A673 (cell line): ENCODE measurements around the gene CLEC12A. TPM values are rescaled to one million over a fixed set of nuclear protein-coding genes. Genes with fewer than 3 reads are reported as not detected.
"Not testable (repeated sequence)": the region's sequence is repeated elsewhere in the genome, so short reads cannot be mapped to it uniquely, and the experiment has no call there.

Source experiments
- BruUV-seq: library from RNA; stranded (reverse); fragments of 400-500 nt; replicated peaks from 2 replicates; lab custom pipeline; 2021; lab: Mats Ljungman, UMichigan
- CTCF ChIA-PET: fragments of 300-600 bp; sonication (Branson Sonifier 250); formaldehyde crosslinking; loops from one replicate; lab custom pipeline; 2022; ENCODE audit warnings: antibody characterized with exemption; lab: Charles Lee
- POLR2A ChIA-PET: fragments of 300-600 bp; sonication (Branson Sonifier 250); formaldehyde crosslinking; loops from one replicate; lab custom pipeline; 2022; ENCODE audit warnings: antibody characterized with exemption; ENCODE audit not compliant: low non-redundant PET; lab: Charles Lee
- DNase-seq: peaks from one replicate; pipeline ENCODE4 v3.0.0-alpha.2; 2015; ENCODE audit warnings: low spot score
- H3K27ac ChIP-seq: fragments of 200-600 bp; sonication (generic); 2 replicates; pipeline ENCODE4 v1.5.1; 2016; ENCODE audit warnings: mixed run types, low read depth, mild to moderate bottlenecking, mixed read lengths, antibody characterized with exemption, low read length; ENCODE audit not compliant: poor library complexity, severe bottlenecking
- H3K27me3 ChIP-seq: fragments of 200-600 bp; sonication (generic); replicated peaks from 2 replicates; pipeline ENCODE4 v1.6.1; 2017; ENCODE audit warnings: mixed run types, low read depth, mild to moderate bottlenecking, mixed read lengths, antibody characterized with exemption, low read length; ENCODE audit not compliant: insufficient read depth, poor library complexity
- H3K36me3 ChIP-seq: fragments of 200-600 bp; sonication (generic); 2 replicates; pipeline ENCODE4 v1.6.1; 2016; ENCODE audit warnings: mixed run types, mild to moderate bottlenecking, mixed read lengths, antibody characterized with exemption, low read length; ENCODE audit not compliant: insufficient read depth, poor library complexity, severe bottlenecking
- H3K4me1 ChIP-seq: fragments of 200-600 bp; sonication (generic); 2 replicates; pipeline ENCODE4 v1.6.1; 2017; ENCODE audit warnings: mixed run types, mild to moderate bottlenecking, mixed read lengths, antibody characterized with exemption, low read length; ENCODE audit not compliant: insufficient read depth, poor library complexity, severe bottlenecking
- H3K4me3 ChIP-seq: fragments of 200-600 bp; sonication (generic); 2 replicates; pipeline ENCODE4 v1.5.1; 2016; ENCODE audit warnings: low read depth, mixed run types, mild to moderate bottlenecking, mixed read lengths, low read length; ENCODE audit not compliant: poor library complexity, severe bottlenecking
- H3K9me3 ChIP-seq: fragments of 200-600 bp; sonication (generic); 2 replicates; pipeline ENCODE4 v1.6.1; 2016; ENCODE audit warnings: mixed run types, low read depth, mild to moderate bottlenecking, mixed read lengths, antibody characterized with exemption, low read length; ENCODE audit not compliant: poor library complexity, severe bottlenecking
- EZH2 ChIP-seq: fragments of 200-600 bp; sonication (generic); IDR thresholded peaks from 2 replicates; pipeline ENCODE4 v1.6.1; 2017; ENCODE audit warnings: borderline replicate concordance, low read depth, mild to moderate bottlenecking, mixed read lengths, antibody characterized with exemption, low read length; ENCODE audit not compliant: poor library complexity, severe bottlenecking
- intact Hi-C: fragments of 100-400 bp; cut with micrococcal nuclease; formaldehyde crosslinking; loops from one replicate; pipeline ENCODE4 v1.10.0; 2022; ENCODE audit not compliant: unreplicated experiment
- total RNA-seq: library from RNA; stranded (reverse); gene quantifications from 2 replicates; pipeline ENCODE4 v1.2.3, GENCODE V29; 2021
- TF ChIP-seq, protein P1 (sequence below): fragments of 300-800, 200-600 bp; sonication (generic); conservative IDR thresholded peaks from 2 replicates; pipeline ENCODE4 v1.5.1; 2017; ENCODE audit warnings: low read depth, mild to moderate bottlenecking, antibody characterized with exemption, low read length, moderate library complexity, mixed read lengths

The CLEC12A gene
- total RNA-seq, 1 experiment from 2014 or later: not detected

DNA sequence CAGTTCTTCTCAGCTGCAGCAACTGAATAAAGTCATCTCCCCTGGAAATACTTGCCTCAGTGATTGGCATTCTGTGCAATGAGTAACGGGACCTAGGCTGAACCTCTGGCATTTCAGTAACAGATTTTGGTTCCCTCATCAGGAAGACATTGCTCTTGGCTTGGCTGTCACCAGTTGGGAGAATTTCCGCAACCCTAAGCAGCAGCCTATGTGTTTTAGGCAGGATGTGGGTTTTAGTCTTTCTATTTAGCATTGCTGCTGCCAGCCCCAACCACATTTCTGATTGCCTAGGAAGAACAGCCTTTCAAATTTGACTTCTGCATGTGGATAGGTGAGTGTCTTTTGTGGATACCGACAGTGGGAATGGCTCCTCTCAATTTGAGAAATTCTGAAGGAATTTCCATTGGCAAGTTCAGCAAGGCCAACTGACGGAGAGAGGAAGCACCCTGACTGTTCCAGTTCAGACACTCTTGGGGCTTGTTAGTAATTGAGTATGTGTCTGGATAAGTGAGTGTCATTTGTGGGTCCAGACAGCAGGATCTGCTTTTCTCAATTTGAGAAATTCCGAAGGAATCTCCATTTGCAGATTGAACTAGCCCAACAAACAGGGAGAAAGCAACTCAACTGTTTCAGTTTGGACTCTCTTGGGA, 20.1 kb upstream of the CLEC12A start:
- no peaks in the 10 kb centered on the region for H3K4me1 ChIP-seq
- no peaks in the 10 kb centered on the region for H3K36me3 ChIP-seq
- CTCF ChIA-PET: no interaction called here
- H3K4me3 ChIP-seq: no peak overlapping the region
- no peak for DNase-seq
- H3K27me3 ChIP-seq: peaks cover 47% of the 10 kb centered on the region
- H3K27ac ChIP-seq: no peak overlapping the region
- POLR2A ChIA-PET: no interaction called here
- intact Hi-C loops: no loop called here
- TF ChIP-seq, protein P1, sequence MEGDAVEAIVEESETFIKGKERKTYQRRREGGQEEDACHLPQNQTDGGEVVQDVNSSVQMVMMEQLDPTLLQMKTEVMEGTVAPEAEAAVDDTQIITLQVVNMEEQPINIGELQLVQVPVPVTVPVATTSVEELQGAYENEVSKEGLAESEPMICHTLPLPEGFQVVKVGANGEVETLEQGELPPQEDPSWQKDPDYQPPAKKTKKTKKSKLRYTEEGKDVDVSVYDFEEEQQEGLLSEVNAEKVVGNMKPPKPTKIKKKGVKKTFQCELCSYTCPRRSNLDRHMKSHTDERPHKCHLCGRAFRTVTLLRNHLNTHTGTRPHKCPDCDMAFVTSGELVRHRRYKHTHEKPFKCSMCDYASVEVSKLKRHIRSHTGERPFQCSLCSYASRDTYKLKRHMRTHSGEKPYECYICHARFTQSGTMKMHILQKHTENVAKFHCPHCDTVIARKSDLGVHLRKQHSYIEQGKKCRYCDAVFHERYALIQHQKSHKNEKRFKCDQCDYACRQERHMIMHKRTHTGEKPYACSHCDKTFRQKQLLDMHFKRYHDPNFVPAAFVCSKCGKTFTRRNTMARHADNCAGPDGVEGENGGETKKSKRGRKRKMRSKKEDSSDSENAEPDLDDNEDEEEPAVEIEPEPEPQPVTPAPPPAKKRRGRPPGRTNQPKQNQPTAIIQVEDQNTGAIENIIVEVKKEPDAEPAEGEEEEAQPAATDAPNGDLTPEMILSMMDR: no peak
- TF ChIP-seq EZH2: no peak
- H3K9me3 ChIP-seq: no peaks in the 10 kb centered on the region
- BruUV-seq: no TSS peak

GRCh38 chr12:9952954-9953729, 18.1 kb upstream of the CLEC12A start:
- CTCF ChIA-PET, H3K4me1 ChIP-seq, H3K9me3 ChIP-seq, POLR2A ChIA-PET, DNase-seq, BruUV-seq, H3K36me3 ChIP-seq, intact Hi-C loops, H3K4me3 ChIP-seq, H3K27ac ChIP-seq: not testable (repeated sequence)
- peaks cover 36% of the 10 kb centered on the region for H3K27me3 ChIP-seq

- TF ChIP-seq, protein P1: no peak
- no peak for TF ChIP-seq EZH2
- DNase-seq: no peak
- Histone ChIP-seq H3K9me3 (no peaks in the 10 kb centered on the region), H3K27me3 (no peaks in the 10 kb centered on the region), H3K36me3 (no peaks in the 10 kb centered on the region), H3K4me3 (no peak overlapping the region), H3K4me1 (no peaks in the 10 kb centered on the region), H3K27ac (no peak overlapping the region)
- intact Hi-C loops: no loop called here
- POLR2A ChIA-PET: no interaction called here
- CTCF ChIA-PET: no interaction called here
- BruUV-seq: no TSS peak
Observed at GRCh38 chr12:9957834-9958233, 13.4 kb upstream of the CLEC12A start.
